ENCODE results near the gene SPG21.

Gene SPG21

GRCh38 chr15:64938192-64938591 is 51.5 kb downstream of the SPG21 start:
- DNase-seq (ENCODE audit: low spot score): no peak

- no peak for DNase-seq (ENCODE audit: low spot score)
These were observed 55.7 kb downstream of the SPG21 start for GRCh38 chr15:64934023-64934422.

DNA sequence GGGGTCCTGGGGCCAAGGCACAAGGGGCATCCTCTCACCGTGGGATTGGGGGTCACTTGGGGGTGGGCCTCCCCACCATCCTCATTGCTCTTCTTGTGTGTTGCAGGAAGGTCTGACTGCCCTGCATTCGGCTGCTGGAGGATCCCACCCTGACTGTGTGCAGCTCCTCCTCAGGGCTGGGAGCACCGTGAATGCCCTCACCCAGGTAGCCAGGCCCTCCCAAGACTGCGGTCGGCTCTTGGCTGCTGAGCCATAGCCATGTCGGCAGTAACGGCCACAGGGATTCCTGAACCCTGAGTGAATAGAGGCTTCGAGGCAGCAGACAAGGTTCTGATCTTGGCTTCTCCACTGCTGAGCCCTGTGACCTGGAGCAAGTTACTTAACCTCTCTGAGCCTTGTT is 58.3 kb downstream of the SPG21 start:
- DNase-seq (ENCODE audit: low spot score): no peak

GRCh38 chr15:64930778-64931371 is 58.8 kb downstream of the SPG21 start:
- peak; percentile 11 for DNase-seq (ENCODE audit: low spot score)

- peak; percentile 4 for DNase-seq (ENCODE audit: low spot score)
These were observed 59.6 kb downstream of the SPG21 start for GRCh38 chr15:64930019-64930652.

GRCh38 chr15:64928626-64929220 is 61.0 kb downstream of the SPG21 start:
- DNase-seq (ENCODE audit: low spot score): peak; percentile 5

- DNase-seq (ENCODE audit: low spot score): no peak
These were observed 63.1 kb downstream of the SPG21 start for GRCh38 chr15:64926661-64927060.

GRCh38 chr15:64925335-64926330 is 64.1 kb downstream of the SPG21 start:
- no peak for DNase-seq (ENCODE audit: low spot score)

- DNase-seq (ENCODE audit: low spot score): no peak
These were observed 66.2 kb downstream of the SPG21 start for GRCh38 chr15:64923546-64923945.

- no peak for DNase-seq (ENCODE audit: low spot score)
These were observed 68.0 kb downstream of the SPG21 start for GRCh38 chr15:64921711-64922110.

DNA sequence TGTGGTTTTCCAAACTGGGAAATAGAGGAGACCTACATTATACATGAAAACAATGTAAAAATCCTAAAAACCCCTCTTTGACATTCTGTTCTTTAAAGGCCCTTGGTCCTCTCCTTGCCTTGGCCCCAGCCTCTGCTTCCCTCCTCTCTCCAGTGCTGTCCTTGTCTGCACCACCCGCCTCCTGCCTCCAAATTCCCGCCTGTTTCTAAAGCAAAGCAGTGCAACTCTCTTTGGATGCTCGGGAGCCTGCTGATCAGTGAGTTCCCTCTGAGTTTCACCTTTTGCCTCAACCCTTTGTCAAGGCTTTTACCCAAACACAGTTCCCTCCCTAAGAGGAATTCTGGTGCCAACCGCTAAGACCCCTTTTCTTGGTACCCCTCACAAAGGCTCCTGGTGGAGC is 70.0 kb downstream of the SPG21 start:
- DNase-seq (ENCODE audit: low spot score): no peak

DNA sequence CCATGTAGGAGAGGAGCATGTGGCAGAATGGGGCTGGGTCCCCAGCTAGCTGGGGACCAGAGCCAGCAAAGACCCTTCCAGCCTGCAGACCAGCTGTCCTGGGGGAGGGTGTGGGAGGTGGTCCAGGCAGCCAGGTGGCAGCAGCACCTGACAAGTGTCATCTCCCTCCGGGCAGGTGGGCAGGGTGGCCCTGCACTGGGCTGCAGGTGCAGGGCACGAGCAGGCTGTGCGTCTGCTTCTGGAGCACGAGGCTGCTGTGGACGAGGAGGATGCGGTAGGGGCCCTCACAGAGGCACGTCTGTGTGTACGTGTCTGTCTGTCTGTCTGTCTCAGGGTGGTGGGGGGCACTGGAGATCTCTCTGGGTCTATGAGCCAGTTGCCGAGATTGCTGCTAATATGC is 72.5 kb downstream of the SPG21 start:
- no peak for DNase-seq (ENCODE audit: low spot score)

- no peak for DNase-seq (ENCODE audit: low spot score)
These were observed 73.3 kb downstream of the SPG21 start for GRCh38 chr15:64916365-64916764.

DNA sequence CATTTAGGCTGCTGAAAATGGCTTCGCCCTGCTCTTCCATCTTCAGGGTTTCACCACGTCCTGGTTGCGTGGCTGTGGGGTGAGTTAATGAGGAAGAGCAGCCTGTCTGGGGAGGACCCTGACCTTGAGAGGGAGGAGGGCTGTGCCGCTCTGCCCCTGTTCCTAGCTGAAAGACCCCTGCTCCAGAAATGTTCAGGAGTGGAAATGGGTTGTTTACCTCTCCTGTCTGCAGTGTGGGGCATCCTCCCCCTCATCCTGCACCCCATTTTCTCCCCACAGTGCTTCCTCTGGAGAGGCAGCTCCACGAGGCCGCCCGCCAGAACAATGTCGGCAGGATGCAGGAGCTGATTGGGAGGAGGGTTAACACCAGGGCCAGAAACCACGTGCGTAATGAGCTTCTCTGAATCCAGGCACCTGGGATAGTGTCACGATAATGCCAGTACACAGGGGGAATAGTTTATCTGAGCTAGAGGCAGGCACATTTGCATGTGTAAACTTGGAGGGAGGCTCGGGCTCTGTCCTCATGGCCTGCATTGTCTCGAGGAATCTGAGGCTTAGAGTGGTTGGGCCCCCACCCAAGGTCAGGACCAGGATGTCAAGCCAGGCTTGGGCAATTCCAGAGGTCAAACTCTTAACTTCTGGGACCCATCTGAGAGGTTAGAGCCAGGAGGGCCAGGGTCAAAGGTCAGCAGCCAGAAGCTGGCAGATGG is 74.0 kb downstream of the SPG21 start:
- DNase-seq (ENCODE audit: low spot score): peak; percentile 46
